Activated CD4-positive, CD25-positive, alpha-beta regulatory T cell treated with anti-CD3 and anti-CD28 coated beads, Interleukin-2, amount 50 U/mL, for 72 hours (primary cell): ENCODE measurements around the gene SMAD2.
"Not testable (repeated sequence)": the region's sequence is repeated elsewhere in the genome, so short reads cannot be mapped to it uniquely, and the experiment has no call there.

Source experiments
- DNase-seq: peaks from one replicate; pipeline ENCODE4 v3.0.0; 2021

Gene SMAD2

GRCh38 chr18:47788621-47789020 is 141.8 kb downstream of the SMAD2 start:
- no peak for DNase-seq

- DNase-seq, result no peak
Measured at GRCh38 chr18:47781561-47781960, 148.9 kb downstream of the SMAD2 start.

- DNase-seq, result no peak
Measured at GRCh38 chr18:47780011-47780725, 150.3 kb downstream of the SMAD2 start.

GRCh38 chr18:47779381-47779780 is 151.1 kb downstream of the SMAD2 start:
- DNase-seq, result no peak

- no peak for DNase-seq
Measured at GRCh38 chr18:47777626-47778025, 152.8 kb downstream of the SMAD2 start.

- DNase-seq, result no peak
Measured at GRCh38 chr18:47775961-47776360, 154.5 kb downstream of the SMAD2 start.

GRCh38 chr18:47773931-47774330 is 156.5 kb downstream of the SMAD2 start:
- no peak for DNase-seq

- DNase-seq, result peak; percentile 73
Measured at GRCh38 chr18:47772374-47773248, 157.8 kb downstream of the SMAD2 start.

GRCh38 chr18:47771922-47772321 is 158.5 kb downstream of the SMAD2 start:
- DNase-seq, result no peak

- DNase-seq, result no peak
Measured at GRCh38 chr18:47767699-47768098, 162.8 kb downstream of the SMAD2 start.

- DNase-seq, result not testable (repeated sequence)
Measured at GRCh38 chr18:47767198-47767597, 163.3 kb downstream of the SMAD2 start.
